ENCODE data around the gene PRF1.
A peak's percentile ranks its signal among the peaks of the same experiment; 100 is the strongest.

PRF1 gene

GRCh38 chr10:70561070-70561469 is 41.5 kb downstream of the PRF1 start:
- H3K79me2 ChIP-seq (ENCODE audit: control insufficient read depth, low read length), result no peaks in the 10 kb centered on the region
- no peaks in the 10 kb centered on the region for H3K9me2 ChIP-seq (replicated peaks; ENCODE audit: control insufficient read depth, low read length)
- no peaks in the 10 kb centered on the region for H3K9me3 ChIP-seq (ENCODE audit: control insufficient read depth, insufficient read depth, low read length)
- no peak overlapping the region for H3K27ac ChIP-seq (ENCODE audit: low read depth, low read length)
- peaks cover 31% of the 10 kb centered on the region for H3K36me3 ChIP-seq (ENCODE audit: control insufficient read depth, low read length)
- no peak overlapping the region for H3K4me2 ChIP-seq (ENCODE audit: low read length)
- peaks cover 66% of the 10 kb centered on the region for H3K4me1 ChIP-seq (ENCODE audit: control insufficient read depth, low read length)
- H4K20me1 ChIP-seq (ENCODE audit: control insufficient read depth, insufficient read depth, low read depth, low read length), result no peaks in the 10 kb centered on the region
- H3K4me3 ChIP-seq (ENCODE audit: low read length), result no peak overlapping the region
- H3K27me3 ChIP-seq (ENCODE audit: control insufficient read depth, low read length), result no peaks in the 10 kb centered on the region
- no peaks in the 10 kb centered on the region for H3F3A ChIP-seq (ENCODE audit: control insufficient read depth, insufficient read depth)
- TF ChIP-seq CTCF (IDR thresholded peaks at IDR 0.05; ENCODE audit: low read depth, low read length, poor library complexity, severe bottlenecking) (no peak), EZH2phosphoT487 (IDR thresholded peaks at IDR 0.05; ENCODE audit: borderline replicate concordance, low read length) (no peak)

GRCh38 chr10:70560511-70560941 is 42.0 kb downstream of the PRF1 start:
- Histone ChIP-seq H3F3A (ENCODE audit: control insufficient read depth, insufficient read depth) (no peaks in the 10 kb centered on the region), H4K20me1 (ENCODE audit: control insufficient read depth, insufficient read depth, low read depth, low read length) (no peaks in the 10 kb centered on the region), H3K27ac (ENCODE audit: low read depth, low read length) (no peak overlapping the region), H3K4me1 (ENCODE audit: control insufficient read depth, low read length) (peaks cover 66% of the 10 kb centered on the region), H3K4me3 (ENCODE audit: low read length) (no peak overlapping the region), H3K79me2 (ENCODE audit: control insufficient read depth, low read length) (no peaks in the 10 kb centered on the region), H3K36me3 (ENCODE audit: control insufficient read depth, low read length) (peaks cover 31% of the 10 kb centered on the region), H3K9me2 (replicated peaks; ENCODE audit: control insufficient read depth, low read length) (no peaks in the 10 kb centered on the region), H3K4me2 (ENCODE audit: low read length) (peak overlapping the region; percentile 44), H3K27me3 (ENCODE audit: control insufficient read depth, low read length) (no peaks in the 10 kb centered on the region), H3K9me3 (ENCODE audit: control insufficient read depth, insufficient read depth, low read length) (no peaks in the 10 kb centered on the region)
- TF ChIP-seq CTCF (IDR thresholded peaks at IDR 0.05; ENCODE audit: low read depth, low read length, poor library complexity, severe bottlenecking), result no peak
- TF ChIP-seq EZH2phosphoT487 (IDR thresholded peaks at IDR 0.05; ENCODE audit: borderline replicate concordance, low read length), result no peak

DNA sequence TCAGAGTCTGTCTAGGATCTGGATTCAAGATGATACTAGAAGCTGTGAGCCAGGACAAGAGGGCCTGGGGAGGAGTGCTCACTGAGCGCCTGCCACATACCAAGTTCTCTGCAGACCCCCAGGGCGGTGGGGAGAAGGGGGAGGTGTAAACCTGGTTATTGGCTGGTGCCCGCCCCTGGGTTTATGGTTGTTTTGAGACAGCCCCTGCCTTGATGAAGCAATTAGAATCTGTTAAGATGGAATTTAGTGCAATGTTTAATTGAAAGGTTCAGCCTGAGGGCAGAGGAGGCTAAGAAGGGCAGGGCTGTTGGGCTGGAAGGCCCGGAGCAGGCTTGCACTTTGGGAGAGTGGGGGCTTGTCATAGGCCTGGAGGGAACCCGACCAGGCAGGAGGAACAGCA is 42.7 kb downstream of the PRF1 start:
- Histone ChIP-seq H3K27ac (ENCODE audit: low read depth, low read length) (peak overlapping the region; percentile 12; the same call in 1 of the 2 replicates), H3F3A (ENCODE audit: control insufficient read depth, insufficient read depth) (no peaks in the 10 kb centered on the region), H3K9me2 (replicated peaks; ENCODE audit: control insufficient read depth, low read length) (no peaks in the 10 kb centered on the region), H3K9me3 (ENCODE audit: control insufficient read depth, insufficient read depth, low read length) (no peaks in the 10 kb centered on the region), H3K36me3 (ENCODE audit: control insufficient read depth, low read length) (peaks cover 34% of the 10 kb centered on the region), H3K4me2 (ENCODE audit: low read length) (peak overlapping the region; percentile 44), H3K79me2 (ENCODE audit: control insufficient read depth, low read length) (no peaks in the 10 kb centered on the region), H3K27me3 (ENCODE audit: control insufficient read depth, low read length) (no peaks in the 10 kb centered on the region), H3K4me1 (ENCODE audit: control insufficient read depth, low read length) (peaks cover 60% of the 10 kb centered on the region), H3K4me3 (ENCODE audit: low read length) (peak overlapping the region; percentile 5; the same call in 1 of the 2 replicates), H4K20me1 (ENCODE audit: control insufficient read depth, insufficient read depth, low read depth, low read length) (no peaks in the 10 kb centered on the region)
- TF ChIP-seq EZH2phosphoT487 (IDR thresholded peaks at IDR 0.05; ENCODE audit: borderline replicate concordance, low read length), result no peak
- TF ChIP-seq CTCF (IDR thresholded peaks at IDR 0.05; ENCODE audit: low read depth, low read length, poor library complexity, severe bottlenecking), result no peak

All from DOHH2 (cell line).